Calu3 (cell line): ENCODE results near the gene ESYT3. TPM values are rescaled to one million over a fixed set of nuclear protein-coding genes. Genes with fewer than 3 reads are reported as not detected.

ENCODE experiments used
- BruUV-seq: library from RNA; stranded (reverse); fragments of 400-500 nt; replicated peaks from 2 replicates; lab custom pipeline; 2021; lab: Mats Ljungman, UMichigan
- CTCF ChIA-PET: fragments of 300-600 bp; sonication (Branson Sonifier 250); formaldehyde crosslinking; loops from one replicate; lab custom pipeline; 2022; ENCODE audit warnings: antibody characterized with exemption; lab: Charles Lee
- DNase-seq: peaks from one replicate; pipeline ENCODE4 v3.0.0; 2022
- H3K27ac Mint-ChIP-seq: one replicate; pipeline ENCODE4 v1.8.0; 2022; ENCODE audit warnings: mixed read lengths; ENCODE audit not compliant: unreplicated experiment
- H3K27me3 Mint-ChIP-seq: one replicate; pipeline ENCODE4 v1.8.0; 2022; ENCODE audit warnings: mixed read lengths; ENCODE audit not compliant: unreplicated experiment
- H3K36me3 Mint-ChIP-seq: one replicate; pipeline ENCODE4 v1.8.0; 2022; ENCODE audit warnings: mild to moderate bottlenecking, moderate library complexity, mixed read lengths; ENCODE audit not compliant: insufficient read depth, unreplicated experiment
- H3K4me1 Mint-ChIP-seq: one replicate; pipeline ENCODE4 v1.8.0; 2022; ENCODE audit warnings: mild to moderate bottlenecking, low read depth, mixed read lengths; ENCODE audit not compliant: unreplicated experiment
- H3K4me3 Mint-ChIP-seq: one replicate; pipeline ENCODE4 v1.8.0; 2022; ENCODE audit warnings: mild to moderate bottlenecking, low read depth, moderate library complexity, mixed read lengths; ENCODE audit not compliant: unreplicated experiment
- H3K9me3 Mint-ChIP-seq: one replicate; pipeline ENCODE4 v1.8.0; 2022; ENCODE audit warnings: low read depth, mixed read lengths; ENCODE audit not compliant: unreplicated experiment
- intact Hi-C: fragments of 100-400 bp; cut with micrococcal nuclease; formaldehyde crosslinking; loops from one replicate; pipeline ENCODE4 v1.10.0; 2022; ENCODE audit not compliant: unreplicated experiment
- total RNA-seq: library from RNA; stranded (reverse); gene quantifications from 2 replicates; pipeline ENCODE4 v1.2.3, GENCODE V29; 2022
- TF ChIP-seq, protein P1 (sequence below): fragments of 200-600 bp; IDR thresholded peaks from one replicate; pipeline ENCODE4 v1.8.0; 2022; ENCODE audit warnings: antibody characterized with exemption; ENCODE audit not compliant: unreplicated experiment

Gene ESYT3
- total RNA-seq, 1 experiment from 2014 or later, result 3.5 TPM

DNA sequence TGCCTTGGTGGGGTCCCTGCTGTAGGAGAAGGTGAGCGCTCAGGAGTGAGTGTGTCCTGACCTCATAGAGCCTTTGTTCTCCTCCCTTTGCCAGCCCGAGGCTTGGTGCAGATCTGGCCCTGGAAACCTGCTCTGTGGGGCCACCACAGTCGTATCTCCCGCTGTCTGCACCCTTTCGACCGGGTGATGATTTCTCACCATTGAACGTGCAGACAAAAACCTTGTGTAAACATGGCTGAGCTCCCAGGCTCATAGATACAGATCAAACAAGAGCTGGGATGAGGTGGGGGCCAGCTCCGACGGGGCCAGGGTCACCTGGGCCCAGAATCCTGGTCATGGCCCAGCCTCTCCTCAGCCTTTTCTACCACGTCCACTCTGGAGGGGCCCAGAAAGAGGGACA is 34.6 kb upstream of the ESYT3 start:
- TF ChIP-seq, protein P1, sequence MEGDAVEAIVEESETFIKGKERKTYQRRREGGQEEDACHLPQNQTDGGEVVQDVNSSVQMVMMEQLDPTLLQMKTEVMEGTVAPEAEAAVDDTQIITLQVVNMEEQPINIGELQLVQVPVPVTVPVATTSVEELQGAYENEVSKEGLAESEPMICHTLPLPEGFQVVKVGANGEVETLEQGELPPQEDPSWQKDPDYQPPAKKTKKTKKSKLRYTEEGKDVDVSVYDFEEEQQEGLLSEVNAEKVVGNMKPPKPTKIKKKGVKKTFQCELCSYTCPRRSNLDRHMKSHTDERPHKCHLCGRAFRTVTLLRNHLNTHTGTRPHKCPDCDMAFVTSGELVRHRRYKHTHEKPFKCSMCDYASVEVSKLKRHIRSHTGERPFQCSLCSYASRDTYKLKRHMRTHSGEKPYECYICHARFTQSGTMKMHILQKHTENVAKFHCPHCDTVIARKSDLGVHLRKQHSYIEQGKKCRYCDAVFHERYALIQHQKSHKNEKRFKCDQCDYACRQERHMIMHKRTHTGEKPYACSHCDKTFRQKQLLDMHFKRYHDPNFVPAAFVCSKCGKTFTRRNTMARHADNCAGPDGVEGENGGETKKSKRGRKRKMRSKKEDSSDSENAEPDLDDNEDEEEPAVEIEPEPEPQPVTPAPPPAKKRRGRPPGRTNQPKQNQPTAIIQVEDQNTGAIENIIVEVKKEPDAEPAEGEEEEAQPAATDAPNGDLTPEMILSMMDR, result no peak
- H3K9me3 Mint-ChIP-seq, result no peaks in the 10 kb centered on the region
- intact Hi-C loops, result no loop called here
- DNase-seq, result no peak
- CTCF ChIA-PET, result interaction anchor here (0.6 to 1.7 kb wide), 5 partner anchors 9 to 524 kb away, joined by 4 to 7 read pairs (median 4); no protein-coding TSS in a partner anchor
- peaks cover 45% of the 10 kb centered on the region for H3K27me3 Mint-ChIP-seq
- no peaks in the 10 kb centered on the region for H3K36me3 Mint-ChIP-seq
- H3K27ac Mint-ChIP-seq, result no peak overlapping the region
- no peaks in the 10 kb centered on the region for H3K4me1 Mint-ChIP-seq
- no TSS peak for BruUV-seq
- H3K4me3 Mint-ChIP-seq, result no peak overlapping the region

DNA sequence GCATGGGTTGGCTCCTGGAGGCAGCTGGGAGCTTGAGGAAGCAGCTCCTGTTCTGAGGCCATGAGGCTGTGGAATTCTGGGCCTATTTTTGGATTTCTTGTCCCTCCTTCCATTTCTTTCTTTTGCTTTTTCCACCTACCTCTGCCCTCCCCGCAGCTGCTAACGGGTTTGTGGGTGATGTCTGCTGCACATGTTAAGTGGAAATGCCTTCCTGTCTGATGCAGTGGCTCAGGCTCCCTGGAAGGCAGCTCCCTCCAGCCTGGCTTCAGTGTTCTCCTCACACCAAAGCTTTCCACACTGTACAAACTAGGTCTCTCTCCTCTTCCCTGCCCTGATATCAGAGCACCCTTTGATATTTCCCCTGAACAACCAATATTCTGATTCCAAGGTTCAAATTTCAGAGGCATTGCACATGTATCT is 33.8 kb upstream of the ESYT3 start:
- intact Hi-C loops, result no loop called here
- no peaks in the 10 kb centered on the region for H3K9me3 Mint-ChIP-seq

DNA sequence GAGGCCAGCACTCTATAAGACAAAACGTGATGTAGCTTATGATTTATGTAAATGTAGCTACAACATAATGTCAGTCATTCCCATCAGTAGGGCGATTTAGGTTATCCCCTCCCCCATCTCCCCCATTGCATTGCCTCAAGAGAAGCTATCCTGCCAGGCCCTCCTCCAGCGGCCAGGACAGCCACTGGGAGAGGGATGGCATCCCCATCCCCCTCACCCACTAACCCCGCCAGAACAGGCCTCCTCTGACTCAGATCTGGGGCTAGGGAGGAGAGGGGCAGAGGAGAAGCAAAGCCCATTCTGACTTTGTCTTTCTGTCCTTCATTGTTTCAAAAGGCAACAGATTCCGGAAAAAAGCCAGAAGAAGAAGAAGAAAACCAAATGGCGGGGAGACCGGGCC is 32.6 kb upstream of the ESYT3 start:
- Mint-ChIP-seq H3K36me3 (no peaks in the 10 kb centered on the region), H3K27ac (no peak overlapping the region), H3K27me3 (peaks cover 53% of the 10 kb centered on the region), H3K4me3 (no peak overlapping the region), H3K4me1 (no peaks in the 10 kb centered on the region), H3K9me3 (no peaks in the 10 kb centered on the region)
- no TSS peak for BruUV-seq
- no peak for DNase-seq
- intact Hi-C loops, result no loop called here
- CTCF ChIA-PET, result no interaction called here
- TF ChIP-seq, protein P1, result no peak

More for the DNA sequence above, 33.8 kb upstream of the ESYT3 start:
- no peak overlapping the region for H3K27ac Mint-ChIP-seq
- no peak overlapping the region for H3K4me3 Mint-ChIP-seq
- DNase-seq, result no peak
- H3K27me3 Mint-ChIP-seq, result peaks cover 53% of the 10 kb centered on the region
- CTCF ChIA-PET, result interaction anchor here (0.6 to 1.7 kb wide), 5 partner anchors 8 to 523 kb away, joined by 3 to 7 read pairs (median 4); no protein-coding TSS in a partner anchor
- TF ChIP-seq, protein P1, result no peak
- no TSS peak for BruUV-seq
- H3K4me1 Mint-ChIP-seq, result no peaks in the 10 kb centered on the region
- no peaks in the 10 kb centered on the region for H3K36me3 Mint-ChIP-seq

DNA sequence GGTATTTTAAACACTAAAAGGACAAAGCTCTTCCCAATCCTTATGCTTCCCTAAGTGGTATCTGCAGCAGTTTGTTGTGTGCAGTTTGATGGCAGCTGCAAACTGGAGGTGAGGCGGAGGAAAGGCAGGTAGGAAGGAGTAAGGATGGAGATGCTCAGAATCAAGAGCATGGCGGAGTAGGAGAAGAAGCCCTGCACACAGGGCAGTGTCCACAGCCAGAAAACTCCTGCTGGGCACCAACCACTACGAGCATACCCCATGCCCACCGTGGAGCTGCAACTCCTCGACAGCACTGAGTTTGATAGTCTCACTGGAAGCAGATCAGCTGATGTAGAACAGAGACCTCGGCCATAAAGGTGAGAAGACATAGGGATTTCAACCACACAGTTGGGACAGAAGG is 30.3 kb upstream of the ESYT3 start:
- no TSS peak for BruUV-seq
- no peak overlapping the region for H3K4me3 Mint-ChIP-seq
- intact Hi-C loops, result no loop called here

More for the DNA sequence above, 30.3 kb upstream of the ESYT3 start:
- Mint-ChIP-seq H3K9me3 (no peaks in the 10 kb centered on the region), H3K27me3 (peaks cover 72% of the 10 kb centered on the region), H3K36me3 (no peaks in the 10 kb centered on the region), H3K4me1 (no peaks in the 10 kb centered on the region), H3K27ac (no peak overlapping the region)
- no peak for DNase-seq
- CTCF ChIA-PET, result no interaction called here
- TF ChIP-seq, protein P1, result no peak
